H1 (cell line): ENCODE results near the gene NLRP12. TPM values are rescaled to one million over a fixed set of nuclear protein-coding genes. Genes with fewer than 3 reads are reported as not detected.

Experiments used
- CTCF ChIA-PET: fragments of 300-600 bp; sonication (Branson Sonifier 250); formaldehyde crosslinking; loops from one replicate; lab custom pipeline; 2021; ENCODE audit not compliant: partially characterized antibody; lab: Charles Lee
- POLR2A ChIA-PET: fragments of 300-600 bp; sonication (Branson Sonifier 250); formaldehyde crosslinking; loops from one replicate; lab custom pipeline; 2021; ENCODE audit warnings: inconsistent platforms; ENCODE audit not compliant: partially characterized antibody; lab: Charles Lee
- DNase-seq, 2 experiments: peaks; one replicate each; pipeline versions ENCODE4 v3.0.0 to v3.0.0-alpha.2; 2010 to 2022; ENCODE audit warnings: low spot score in 2 of 2, low read depth in 1 of 2, mixed read lengths in 1 of 2
- FAIRE-seq: peaks from 2 replicates; lab custom pipeline; 2011; peaks lifted over from hg19 to GRCh38; lab: Jason Lieb, UNC
- H2AFZ ChIP-seq: 2 replicates; pipeline ENCODE4 v1.8.1; 2012; ENCODE audit warnings: low read length, inconsistent platforms
- H2AK5ac ChIP-seq: 2 replicates; pipeline ENCODE4 v1.6.1; 2013; ENCODE audit warnings: low read depth, low read length
- H2BK120ac ChIP-seq: replicated peaks from 2 replicates; pipeline ENCODE3; 2013; ENCODE audit warnings: low read depth, low read length, inconsistent platforms
- H2BK12ac ChIP-seq: 2 replicates; pipeline ENCODE4 v1.6.1; 2013; ENCODE audit warnings: low read depth, low read length
- H2BK15ac ChIP-seq: 2 replicates; pipeline ENCODE4 v1.6.1; 2013; ENCODE audit warnings: low read length
- H2BK20ac ChIP-seq: 2 replicates; pipeline ENCODE4 v1.6.1; 2013; ENCODE audit warnings: low read length
- H2BK5ac ChIP-seq: 2 replicates; pipeline ENCODE4 v1.6.1; 2013; ENCODE audit warnings: low read depth, low read length
- H3K14ac ChIP-seq: 2 replicates; pipeline ENCODE4 v1.6.1; 2013; ENCODE audit warnings: inconsistent platforms; ENCODE audit not compliant: insufficient read length
- H3K18ac ChIP-seq: 2 replicates; pipeline ENCODE4 v1.6.1; 2013; ENCODE audit warnings: low read length; ENCODE audit errors: extremely low read depth
- H3K23ac ChIP-seq: 2 replicates; pipeline ENCODE4 v1.6.1; 2013; ENCODE audit warnings: inconsistent platforms; ENCODE audit not compliant: insufficient read length
- H3K23me2 ChIP-seq: 2 replicates; pipeline ENCODE4 v1.6.1; 2013; ENCODE audit warnings: low read depth, low read length
- H3K27ac ChIP-seq: 2 replicates; pipeline ENCODE4 v1.6.1; 2011; ENCODE audit warnings: low read depth, low read length, inconsistent platforms
- H3K27me3 ChIP-seq, 4 experiments: replicated peaks in 1 of 4; 1 replicate in 1 of 4; 2 replicates in 3 of 4; pipeline versions ENCODE4 v1.6.1 to v1.8.1; 2011 to 2013; ENCODE audit warnings: low read length in 3 of 4, mild to moderate bottlenecking in 3 of 4, inconsistent platforms in 2 of 4, mixed read lengths in 2 of 4, moderate library complexity in 1 of 4; ENCODE audit not compliant: control insufficient read depth in 3 of 4, insufficient read depth in 3 of 4; ENCODE audit errors: extremely low read depth in 1 of 4
- H3K36me3 ChIP-seq, 4 experiments: 2 replicates each; pipeline versions ENCODE4 v1.6.1 to v1.8.1; 2011 to 2013; ENCODE audit warnings: mild to moderate bottlenecking in 4 of 4, low read length in 3 of 4, moderate library complexity in 2 of 4, control low read depth in 1 of 4, inconsistent platforms in 1 of 4; ENCODE audit not compliant: insufficient read depth in 4 of 4, control insufficient read depth in 2 of 4
- H3K4ac ChIP-seq: replicated peaks from 2 replicates; pipeline ENCODE3; 2013; ENCODE audit warnings: low read length, low read depth, mixed read lengths, inconsistent platforms; ENCODE audit not compliant: insufficient read length
- H3K4me1 ChIP-seq, 4 experiments: replicated peaks in 1 of 4; 1 replicate in 1 of 4; 2 replicates in 3 of 4; pipeline versions ENCODE4 v1.6.1 to v1.8.1; 2011 to 2013; ENCODE audit warnings: low read length in 3 of 4, inconsistent platforms in 2 of 4, mixed read lengths in 1 of 4; ENCODE audit not compliant: insufficient read depth in 4 of 4, control insufficient read depth in 3 of 4
- H3K4me2 ChIP-seq, 2 experiments: 2 replicates each; pipeline versions ENCODE4 v1.6.1 to v1.8.1; 2011 to 2013; ENCODE audit warnings: low read depth in 2 of 2, low read length in 2 of 2, control low read depth in 1 of 2, inconsistent platforms in 1 of 2, mild to moderate bottlenecking in 1 of 2; ENCODE audit not compliant: insufficient read depth in 1 of 2
- H3K4me3 ChIP-seq, 4 experiments: fragments of 200-600, 300-600 bp in 1 of 4; sonication (generic), shearing (Covaris generic), sonication (Bioruptor Twin) in 1 of 4; 2 replicates each; pipeline versions ENCODE4 v1.5.1 to v1.8.1; 2011 to 2016; ENCODE audit warnings: low read length in 4 of 4, low read depth in 3 of 4, control low read depth in 2 of 4, inconsistent platforms in 2 of 4, mild to moderate bottlenecking in 2 of 4, mixed read lengths in 1 of 4, moderate library complexity in 1 of 4; ENCODE audit not compliant: insufficient read depth in 2 of 4; ENCODE audit errors: extremely low read depth in 1 of 4
- H3K56ac ChIP-seq: replicated peaks from 2 replicates; pipeline ENCODE3; 2013; ENCODE audit warnings: low read depth, mild to moderate bottlenecking, mixed read lengths, low read length, inconsistent platforms; ENCODE audit not compliant: insufficient read length
- H3K79me1 ChIP-seq: 2 replicates; pipeline ENCODE4 v1.6.1; 2013; ENCODE audit warnings: low read depth, low read length, control low read depth
- H3K79me2 ChIP-seq, 2 experiments: 2 replicates each; pipeline versions ENCODE4 v1.6.1 to v1.8.1; 2012 to 2013; ENCODE audit warnings: low read length in 2 of 2, mild to moderate bottlenecking in 2 of 2, inconsistent platforms in 1 of 2; ENCODE audit not compliant: insufficient read depth in 2 of 2, control insufficient read depth in 1 of 2
- H3K9ac ChIP-seq, 4 experiments: replicated peaks in 1 of 4; 1 replicate in 1 of 4; 2 replicates in 3 of 4; pipeline versions ENCODE4 v1.6.1 to v1.8.1; 2011 to 2013; ENCODE audit warnings: low read depth in 3 of 4, low read length in 3 of 4, control low read depth in 2 of 4, mild to moderate bottlenecking in 2 of 4, moderate library complexity in 2 of 4, inconsistent platforms in 1 of 4; ENCODE audit errors: extremely low read depth in 1 of 4
- H3K9me3 ChIP-seq, 2 experiments: 2 replicates each; pipeline versions ENCODE4 v1.6.1 to v1.8.1; 2012 to 2013; ENCODE audit warnings: mild to moderate bottlenecking in 2 of 2, moderate library complexity in 2 of 2, control low read depth in 1 of 2, inconsistent platforms in 1 of 2, low read depth in 1 of 2, low read length in 1 of 2, mixed read lengths in 1 of 2; ENCODE audit not compliant: insufficient read depth in 2 of 2
- H4K20me1 ChIP-seq, 2 experiments: replicated peaks in 1 of 2; 2 replicates each; pipeline versions ENCODE3 to v1.8.1; 2011 to 2013; ENCODE audit warnings: inconsistent platforms in 2 of 2, low read length in 2 of 2, mild to moderate bottlenecking in 1 of 2; ENCODE audit not compliant: insufficient read depth in 2 of 2, control insufficient read depth in 1 of 2
- H4K5ac ChIP-seq: 2 replicates; pipeline ENCODE4 v1.6.1; 2013; ENCODE audit warnings: low read length, low read depth, mixed read lengths, inconsistent platforms; ENCODE audit not compliant: insufficient read length
- H4K8ac ChIP-seq: 2 replicates; pipeline ENCODE4 v1.8.0; 2013; ENCODE audit warnings: mild to moderate bottlenecking, moderate library complexity, low read length, inconsistent platforms; ENCODE audit not compliant: insufficient read depth; ENCODE audit errors: extremely low read depth
- H4K91ac ChIP-seq: replicated peaks from 2 replicates; pipeline ENCODE3; 2013; ENCODE audit warnings: low read length, mixed read lengths, inconsistent platforms; ENCODE audit not compliant: insufficient read length
- ATF2 ChIP-seq: IDR thresholded peaks from 2 replicates; pipeline ENCODE4 v1.6.1; 2012; ENCODE audit warnings: low read length, inconsistent platforms
- CHD1 ChIP-seq: IDR thresholded peaks from 2 replicates; pipeline ENCODE4 v1.6.1; 2012; ENCODE audit warnings: low read depth, low read length, improper control_type of control experiment
- POLR2AphosphoS5 ChIP-seq: IDR thresholded peaks from 2 replicates; pipeline ENCODE4 v1.6.1; 2011; ENCODE audit warnings: low read depth, low read length
- WGBS, 2 experiments: shearing (Covaris generic) in 1 of 2; methylation state at CpG; one replicate each; pipeline versions ENCODE4 v1.1.6 to v1.1.7; 2013 to 2015; ENCODE audit warnings: low lambda C conversion rate in 2 of 2, mixed read lengths in 2 of 2, inconsistent platforms in 1 of 2, low coverage in 1 of 2, missing lambda C conversion rate in 1 of 2; ENCODE audit not compliant: insufficient replicate concordance in 2 of 2, insufficient coverage in 1 of 2, insufficient read length in 1 of 2; ENCODE audit errors: extremely low coverage in 1 of 2, missing lambda C conversion rate in 1 of 2; 5-methylcytosine and 5-hydroxymethylcytosine counted together
- polyA plus RNA-seq, 7 experiments: library from polyadenylated mRNA; depleted of rRNA in 3 of 7; stranded (reverse) in 5 of 7; unstranded in 2 of 7; fragments of >200 nt in 5 of 7; fragments of 200-250 nt in 2 of 7; gene quantifications; 1 replicate in 5 of 7; 2 replicates in 1 of 7; 4 replicates in 1 of 7; pipeline versions ENCODE4 v1.2.1 to v1.2.3, GENCODE V29; 2011 to 2013; ENCODE audit warnings: missing spikeins in 2 of 7, mixed read lengths in 2 of 7
- total RNA-seq: library from RNA; stranded (reverse); fragmentation: NEBNext Ultra II Directional; extraction: Animal tissue kit (Norgen Biotek cat#: 25700); gene quantifications from 2 replicates; pipeline ENCODE4 v1.2.1, GENCODE V29; 2021

NLRP12 gene
- total and polyA plus RNA-seq, 2 of the 8 experiments (the other 6 are each of a cell fraction or from before 2014, with no cell fraction given): 1.0 to 1.8 TPM

GRCh38 chr19:53853707-53854106 is 29.6 kb upstream of the NLRP12 start:
- Histone ChIP-seq H2AFZ (no peak overlapping the region), H3K79me2 (no peaks in the 10 kb centered on the region), H3K4ac (no peak overlapping the region), H4K8ac (no peak overlapping the region), H3K36me3 (no peaks in the 10 kb centered on the region), H3K14ac (no peak overlapping the region), H2BK12ac (no peak overlapping the region), H3K79me1 (no peaks in the 10 kb centered on the region), H3K9me3 (no peaks in the 10 kb centered on the region), H3K4me3 (no peak overlapping the region), H4K5ac (no peak overlapping the region), H3K9ac (no peak overlapping the region), H4K20me1 (no peaks in the 10 kb centered on the region), H2BK120ac (no peak overlapping the region), H3K18ac (no peak overlapping the region), H3K27me3 (no peaks in the 10 kb centered on the region), H3K4me1 (peaks cover 0 to 8% (median 1%) of the 10 kb centered on the region in 4 experiments; a peak in 2 of 7 replicates), H4K91ac (no peak overlapping the region), H3K27ac (no peak overlapping the region), H3K56ac (no peak overlapping the region), H3K23ac (no peak overlapping the region), H3K23me2 (no peaks in the 10 kb centered on the region), H3K4me2 (no peak overlapping the region), H2AK5ac (no peak overlapping the region), H2BK15ac (no peak overlapping the region), H2BK20ac (no peak overlapping the region), H2BK5ac (no peak overlapping the region)
- DNase-seq (no peak), FAIRE-seq (no peak)
- POLR2A ChIA-PET: interaction anchor here (0.6 to 14.6 kb wide), 3 partner anchors 12 to 141 kb away, joined by 3 to 137 read pairs (median 3); partner anchors contain the start of gene MYADM
- WGBS, 2 experiments: 92% methylated on average over 2 of the region's 2 CpGs; no CpG with 5 or more reads in 1 of the 2 experiments
- CTCF ChIA-PET: interaction anchor here (0.5 to 5.1 kb wide), 30 partner anchors 10 to 1732 kb away, joined by 3 to 24 read pairs (median 4); partner anchors contain the start of genes CACNG7 and PRKCG
- TF ChIP-seq ATF2 (no peak), CHD1 (no peak), POLR2AphosphoS5 (no peak)
